Type B pancreatic cell (in vitro differentiated cells): Measurements from ENCODE around the gene DAPP1. TPM values are rescaled to one million over a fixed set of nuclear protein-coding genes. Genes with fewer than 3 reads are reported as not detected.
A peak's percentile ranks its signal among the peaks of the same experiment; 100 is the strongest.

Experiments used
- DNase-seq: peaks from one replicate; pipeline ENCODE4 v3.0.0; 2021; ENCODE audit warnings: mixed read lengths; ENCODE audit not compliant: unreplicated experiment; ENCODE audit errors: extremely low spot score
- H3K27ac Mint-ChIP-seq: 2 replicates; pipeline ENCODE4 v1.8.0; 2021; ENCODE audit warnings: mild to moderate bottlenecking, mixed read lengths
- H3K27me3 Mint-ChIP-seq: 2 replicates; pipeline ENCODE4 v1.8.0; 2021; ENCODE audit warnings: mixed read lengths
- H3K36me3 Mint-ChIP-seq: 2 replicates; pipeline ENCODE4 v1.8.0; 2021; ENCODE audit warnings: mixed read lengths
- H3K4me1 Mint-ChIP-seq: one replicate; pipeline ENCODE4 v1.8.0; 2021; ENCODE audit warnings: mixed read lengths; ENCODE audit not compliant: unreplicated experiment
- H3K4me3 Mint-ChIP-seq: 2 replicates; pipeline ENCODE4 v1.8.0; 2021; ENCODE audit warnings: mild to moderate bottlenecking, mixed read lengths
- H3K9me3 Mint-ChIP-seq: 2 replicates; pipeline ENCODE4 v1.8.0; 2021; ENCODE audit warnings: mixed read lengths
- total RNA-seq: library from RNA; stranded (reverse); gene quantifications from 2 replicates; pipeline ENCODE4 v1.2.1, GENCODE V29; 2021; ENCODE audit warnings: low replicate concordance
- TF ChIP-seq, protein P1 (sequence below): fragments of 200-600 bp; sonication (generic); conservative IDR thresholded peaks from 2 replicates; pipeline ENCODE4 v1.5.0; 2021; ENCODE audit warnings: antibody characterized with exemption, mild to moderate bottlenecking

The DAPP1 gene
- total RNA-seq, 1 donor from 2014 or later = 10.6 TPM

DNA sequence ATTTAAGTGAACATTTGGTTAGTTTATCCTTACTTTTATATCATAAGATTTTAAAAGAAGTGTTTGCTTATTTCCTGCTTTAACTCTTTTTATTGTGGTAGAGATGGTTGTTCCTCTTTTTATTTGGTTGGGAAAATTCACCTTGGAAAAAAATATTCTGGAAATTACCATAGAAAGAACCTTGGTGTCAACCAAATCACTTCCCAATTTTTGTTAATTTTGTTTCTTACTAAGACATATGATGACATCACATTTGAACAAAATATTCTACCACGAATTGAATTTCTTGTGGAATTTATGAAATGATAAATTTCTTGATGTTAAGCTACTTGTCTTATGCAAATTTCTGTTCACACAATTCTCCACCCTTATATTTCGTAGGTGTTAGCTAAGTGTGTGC lies 43.9 kb downstream of the DAPP1 start:
- TF ChIP-seq, protein P1, sequence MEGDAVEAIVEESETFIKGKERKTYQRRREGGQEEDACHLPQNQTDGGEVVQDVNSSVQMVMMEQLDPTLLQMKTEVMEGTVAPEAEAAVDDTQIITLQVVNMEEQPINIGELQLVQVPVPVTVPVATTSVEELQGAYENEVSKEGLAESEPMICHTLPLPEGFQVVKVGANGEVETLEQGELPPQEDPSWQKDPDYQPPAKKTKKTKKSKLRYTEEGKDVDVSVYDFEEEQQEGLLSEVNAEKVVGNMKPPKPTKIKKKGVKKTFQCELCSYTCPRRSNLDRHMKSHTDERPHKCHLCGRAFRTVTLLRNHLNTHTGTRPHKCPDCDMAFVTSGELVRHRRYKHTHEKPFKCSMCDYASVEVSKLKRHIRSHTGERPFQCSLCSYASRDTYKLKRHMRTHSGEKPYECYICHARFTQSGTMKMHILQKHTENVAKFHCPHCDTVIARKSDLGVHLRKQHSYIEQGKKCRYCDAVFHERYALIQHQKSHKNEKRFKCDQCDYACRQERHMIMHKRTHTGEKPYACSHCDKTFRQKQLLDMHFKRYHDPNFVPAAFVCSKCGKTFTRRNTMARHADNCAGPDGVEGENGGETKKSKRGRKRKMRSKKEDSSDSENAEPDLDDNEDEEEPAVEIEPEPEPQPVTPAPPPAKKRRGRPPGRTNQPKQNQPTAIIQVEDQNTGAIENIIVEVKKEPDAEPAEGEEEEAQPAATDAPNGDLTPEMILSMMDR = no peak
- Mint-ChIP-seq H3K27ac (no peak overlapping the region), H3K4me1 (no peaks in the 10 kb centered on the region), H3K36me3 (no peaks in the 10 kb centered on the region), H3K9me3 (no peaks in the 10 kb centered on the region), H3K4me3 (no peak overlapping the region), H3K27me3 (no peaks in the 10 kb centered on the region)
- DNase-seq = no peak

DNA sequence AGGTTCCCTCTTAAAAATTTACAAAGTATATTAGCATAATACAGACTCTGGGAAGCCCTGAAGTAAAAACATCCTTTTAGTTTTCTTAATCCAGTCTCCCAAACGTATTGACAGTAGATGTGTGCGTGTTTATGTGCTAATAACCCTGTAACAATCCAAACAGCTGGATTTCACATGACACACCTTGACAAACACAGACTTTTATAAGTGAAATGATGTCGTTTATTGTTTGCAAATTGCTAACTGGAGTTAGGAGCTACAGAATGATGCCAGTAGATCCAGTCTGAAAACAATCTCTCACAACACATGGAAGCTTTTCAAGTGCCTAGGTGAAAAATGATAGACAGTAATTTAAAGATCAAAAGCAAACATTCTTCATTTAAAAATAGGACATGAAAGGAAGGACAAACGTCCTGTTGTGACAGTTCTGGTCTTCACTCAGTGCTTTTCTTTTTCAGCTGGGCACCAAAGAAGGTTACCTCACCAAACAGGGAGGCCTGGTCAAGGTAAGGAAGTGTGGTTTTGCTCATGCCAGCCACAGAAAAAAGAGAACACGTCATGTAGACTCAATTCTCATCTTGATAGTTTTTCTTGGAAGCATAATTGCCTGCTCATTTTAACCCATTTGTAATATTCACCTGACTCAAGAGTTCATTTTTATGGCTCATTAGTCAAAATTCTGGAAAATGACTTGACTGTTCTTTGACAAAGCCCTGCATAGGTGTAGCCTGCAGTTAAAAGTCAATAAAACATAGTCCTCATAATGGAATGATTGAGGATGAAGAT lies 44.7 kb downstream of the DAPP1 start:
- Mint-ChIP-seq H3K27me3 (no peaks in the 10 kb centered on the region), H3K36me3 (no peaks in the 10 kb centered on the region), H3K4me1 (no peaks in the 10 kb centered on the region), H3K27ac (peak overlapping the region; percentile 58), H3K4me3 (no peak overlapping the region), H3K9me3 (no peaks in the 10 kb centered on the region)
- TF ChIP-seq, protein P1 = no peak
- no peak for DNase-seq

DNA sequence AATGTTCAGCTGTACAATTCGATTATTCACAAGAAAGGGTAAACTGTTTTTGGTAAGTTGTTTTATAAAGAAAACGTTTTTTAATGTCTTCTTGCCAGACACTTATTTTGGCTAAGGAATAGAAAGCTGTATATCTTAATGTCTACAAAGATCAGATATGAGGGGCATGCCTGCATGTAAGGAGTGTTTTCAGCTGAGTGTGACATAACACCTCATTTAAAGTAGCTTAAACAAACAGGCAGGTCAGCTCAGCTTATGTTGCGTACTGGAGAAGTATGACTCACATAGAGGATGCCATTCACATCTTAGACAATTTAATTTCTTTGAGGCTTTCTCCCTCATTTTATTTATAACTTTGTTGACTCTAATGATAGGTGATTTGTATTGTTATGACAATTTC lies 47.2 kb downstream of the DAPP1 start:
- Mint-ChIP-seq H3K27me3 (no peaks in the 10 kb centered on the region), H3K9me3 (no peaks in the 10 kb centered on the region), H3K27ac (no peak overlapping the region), H3K4me3 (no peak overlapping the region), H3K4me1 (peaks cover 5% of the 10 kb centered on the region), H3K36me3 (no peaks in the 10 kb centered on the region)
- TF ChIP-seq, protein P1 = no peak
- DNase-seq = no peak

DNA sequence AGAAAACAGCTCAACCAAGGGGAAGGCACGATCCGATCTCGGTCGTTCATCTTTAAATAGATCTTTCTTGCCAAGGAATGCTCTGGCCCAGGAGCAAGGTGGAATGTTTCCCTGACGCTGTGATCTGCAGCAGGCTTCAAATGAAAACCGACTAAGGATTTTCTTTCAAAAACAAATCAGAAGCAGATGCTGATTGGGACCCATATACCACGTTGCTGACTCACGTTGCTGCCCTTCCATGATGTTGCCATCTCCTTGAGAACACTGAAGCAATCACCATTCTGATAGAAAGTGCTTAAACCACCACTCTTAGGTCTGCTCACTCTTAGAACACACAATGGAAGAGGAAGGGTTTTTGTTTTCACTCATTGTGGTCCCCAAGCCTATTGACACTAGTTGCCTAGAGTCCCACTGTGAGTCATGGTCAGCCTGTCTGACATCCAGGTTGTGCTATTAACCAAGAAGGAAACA lies 51.5 kb downstream of the DAPP1 start:
- no peaks in the 10 kb centered on the region for H3K9me3 Mint-ChIP-seq

DNA sequence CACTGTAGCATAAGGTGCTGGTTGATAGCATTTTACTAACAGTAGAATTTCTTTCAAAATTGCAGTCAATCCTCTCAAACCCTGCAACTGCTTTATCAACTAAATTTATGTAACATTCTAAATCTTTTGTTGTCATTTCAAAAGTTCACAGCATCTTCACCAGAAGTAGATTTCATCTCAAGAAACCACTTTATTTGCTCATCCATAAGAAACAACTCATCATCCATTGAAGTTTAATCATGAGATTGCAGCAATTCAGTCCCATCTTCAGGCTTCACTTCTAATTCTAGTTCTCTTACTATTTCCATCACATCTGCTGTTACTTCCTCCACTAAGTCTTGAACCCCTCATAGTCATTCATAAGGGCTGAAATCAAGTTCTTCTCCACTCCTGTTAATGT lies 55.9 kb downstream of the DAPP1 start:
- H3K27ac Mint-ChIP-seq = no peak overlapping the region

More for the DNA sequence above, 51.5 kb downstream of the DAPP1 start:
- H3K27me3 Mint-ChIP-seq = no peaks in the 10 kb centered on the region
- no peak for DNase-seq
- no peaks in the 10 kb centered on the region for H3K36me3 Mint-ChIP-seq
- TF ChIP-seq, protein P1 = no peak
- H3K4me3 Mint-ChIP-seq = no peak overlapping the region
- no peak overlapping the region for H3K27ac Mint-ChIP-seq
- peaks cover 5% of the 10 kb centered on the region for H3K4me1 Mint-ChIP-seq

More for the DNA sequence above, 55.9 kb downstream of the DAPP1 start:
- Mint-ChIP-seq H3K9me3 (no peaks in the 10 kb centered on the region), H3K4me3 (no peak overlapping the region), H3K4me1 (peaks cover 11% of the 10 kb centered on the region), H3K27me3 (no peaks in the 10 kb centered on the region), H3K36me3 (peaks cover 5% of the 10 kb centered on the region)
- no peak for DNase-seq
- TF ChIP-seq, protein P1 = no peak
